ENCODE results near the gene PNLIPRP2.

DNA sequence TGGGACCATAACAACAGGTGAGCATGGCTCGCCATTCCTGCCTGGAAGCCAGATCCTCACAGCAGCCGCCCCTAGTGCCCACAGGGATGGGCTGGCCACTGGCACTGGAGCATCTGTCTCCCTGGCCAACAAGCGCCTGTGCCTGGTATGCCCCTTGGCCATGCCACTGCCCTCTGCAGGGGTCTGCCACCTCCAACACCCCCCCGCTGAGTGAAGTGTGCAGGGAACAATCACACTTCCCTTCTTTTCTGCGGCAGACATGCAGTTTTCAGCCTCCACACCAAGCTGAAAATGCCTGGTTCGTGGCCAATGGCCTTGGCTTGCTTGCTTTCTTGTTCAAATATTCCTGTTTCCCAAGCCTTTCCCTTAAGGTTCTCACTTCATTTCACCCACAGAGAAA, 70.9 kb downstream of the PNLIPRP2 start:
- no peak for TF ChIP-seq POLR2AphosphoS5 (IDR thresholded peaks at IDR 0.05)
- TF ChIP-seq, protein P1, sequence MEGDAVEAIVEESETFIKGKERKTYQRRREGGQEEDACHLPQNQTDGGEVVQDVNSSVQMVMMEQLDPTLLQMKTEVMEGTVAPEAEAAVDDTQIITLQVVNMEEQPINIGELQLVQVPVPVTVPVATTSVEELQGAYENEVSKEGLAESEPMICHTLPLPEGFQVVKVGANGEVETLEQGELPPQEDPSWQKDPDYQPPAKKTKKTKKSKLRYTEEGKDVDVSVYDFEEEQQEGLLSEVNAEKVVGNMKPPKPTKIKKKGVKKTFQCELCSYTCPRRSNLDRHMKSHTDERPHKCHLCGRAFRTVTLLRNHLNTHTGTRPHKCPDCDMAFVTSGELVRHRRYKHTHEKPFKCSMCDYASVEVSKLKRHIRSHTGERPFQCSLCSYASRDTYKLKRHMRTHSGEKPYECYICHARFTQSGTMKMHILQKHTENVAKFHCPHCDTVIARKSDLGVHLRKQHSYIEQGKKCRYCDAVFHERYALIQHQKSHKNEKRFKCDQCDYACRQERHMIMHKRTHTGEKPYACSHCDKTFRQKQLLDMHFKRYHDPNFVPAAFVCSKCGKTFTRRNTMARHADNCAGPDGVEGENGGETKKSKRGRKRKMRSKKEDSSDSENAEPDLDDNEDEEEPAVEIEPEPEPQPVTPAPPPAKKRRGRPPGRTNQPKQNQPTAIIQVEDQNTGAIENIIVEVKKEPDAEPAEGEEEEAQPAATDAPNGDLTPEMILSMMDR (IDR thresholded peaks at IDR 0.05), result no peak

Measured in prostate gland (tissue), 2 donors.